GM12878 (cell line): ENCODE data around the gene PLA2G2C. TPM values are rescaled to one million over a fixed set of nuclear protein-coding genes. Genes with fewer than 3 reads are reported as not detected.

Experiments used
- ATAC-seq: fragments of 200-7000 bp; cut with Tn5 transposase; 3 replicates; pipeline ENCODE4 v1.9.1; 2020; ENCODE audit warnings: mild to moderate bottlenecking, moderate library complexity
- BruUV-seq: library from RNA; stranded (reverse); fragments of 400-500 nt; replicated peaks from 2 replicates; lab custom pipeline; 2021; lab: Mats Ljungman, UMichigan
- CTCF ChIA-PET: fragments of 300-600 bp; sonication (Branson Sonifier 250); formaldehyde crosslinking; extraction: SDS; loops from one replicate; lab custom pipeline; 2021; ENCODE audit warnings: inconsistent platforms; lab: Yijun Ruan, JAX
- POLR2A ChIA-PET: fragments of 350-600 bp; formaldehyde crosslinking; extraction: SDS; loops from one replicate; lab custom pipeline; 2021; ENCODE audit warnings: inconsistent platforms; lab: Charles Lee
- RAD21 ChIA-PET: fragments of 300-600 bp; sonication (Branson Sonifier 250); formaldehyde crosslinking; loops from one replicate; lab custom pipeline; 2023; ENCODE audit warnings: antibody characterized with exemption; ENCODE audit not compliant: unreplicated experiment; lab: Charles Lee
- SMC1A ChIA-PET: fragments of 300-600 bp; sonication (Branson Sonifier 250); formaldehyde crosslinking; loops from one replicate; lab custom pipeline; 2023; ENCODE audit not compliant: unreplicated experiment, uncharacterized antibody; lab: Charles Lee
- DNase-seq: peaks from one replicate; pipeline ENCODE4 v3.0.0-alpha.2; 2011; ENCODE audit warnings: low read depth, low spot score
- FAIRE-seq: peaks from 3 replicates; lab custom pipeline; 2011; peaks lifted over from hg19 to GRCh38; lab: Jason Lieb, UNC
- H2AFZ ChIP-seq: 2 replicates; pipeline ENCODE4 v1.6.0; 2011; ENCODE audit warnings: low read depth, low read length, control low read depth; ENCODE audit not compliant: control insufficient read depth
- H3K27ac ChIP-seq: 2 replicates; pipeline ENCODE4 v1.5.1; 2011; ENCODE audit warnings: control low read depth; ENCODE audit not compliant: control insufficient read depth, insufficient read depth
- H3K27me3 ChIP-seq, 2 experiments: replicated peaks in 1 of 2; 2 replicates each; pipeline versions ENCODE4 v1.6.0 to v1.6.1; 2011; ENCODE audit warnings: low read length in 1 of 2; ENCODE audit not compliant: control insufficient read depth in 2 of 2, insufficient read depth in 2 of 2
- H3K36me3 ChIP-seq, 2 experiments: 2 replicates each; pipeline ENCODE4 v1.5.1; 2011; ENCODE audit warnings: low read length in 1 of 2; ENCODE audit not compliant: control insufficient read depth in 2 of 2, insufficient read depth in 2 of 2
- H3K4me1 ChIP-seq: 2 replicates; pipeline ENCODE4 v1.6.1; 2011; ENCODE audit warnings: mild to moderate bottlenecking, low read length, moderate library complexity, mixed read lengths; ENCODE audit not compliant: control insufficient read depth, insufficient read depth
- H3K4me2 ChIP-seq: 2 replicates; pipeline ENCODE4 v1.6.0; 2011; ENCODE audit warnings: control low read depth; ENCODE audit not compliant: control insufficient read depth, insufficient read depth
- H3K4me3 ChIP-seq: fragments of 200-600 bp; sonication (generic); 2 replicates; pipeline ENCODE4 v1.5.1; 2016
- H3K79me2 ChIP-seq: 2 replicates; pipeline ENCODE4 v1.6.0; 2011; ENCODE audit warnings: low read length; ENCODE audit not compliant: control insufficient read depth, insufficient read depth
- H3K9ac ChIP-seq: 2 replicates; pipeline ENCODE4 v1.8.0; 2011; ENCODE audit warnings: low read length, control low read depth, mixed read lengths; ENCODE audit not compliant: control insufficient read depth, insufficient read depth
- H3K9me3 ChIP-seq: replicated peaks from 3 replicates; pipeline ENCODE4 v1.5.1; 2011; ENCODE audit warnings: mild to moderate bottlenecking, low read length; ENCODE audit not compliant: control insufficient read depth, insufficient read depth
- H4K20me1 ChIP-seq: 2 replicates; pipeline ENCODE4 v1.6.0; 2011; ENCODE audit not compliant: control insufficient read depth, insufficient read depth
- HDAC6 ChIP-seq: fragments of 200-600 bp; sonication (generic); IDR thresholded peaks from one replicate; pipeline ENCODE4 v1.8.0; 2017; ENCODE audit warnings: antibody characterized with exemption; ENCODE audit not compliant: unreplicated experiment
- NR2F1 ChIP-seq: fragments of 450-650 bp; conservative IDR thresholded peaks from 2 replicates; pipeline ENCODE4 v1.6.1; 2017; ENCODE audit warnings: mild to moderate bottlenecking
- RBBP5 ChIP-seq: fragments of 200-600 bp; sonication (generic); conservative IDR thresholded peaks from 2 replicates; pipeline ENCODE4 v1.6.1; 2016
- RUNX3 ChIP-seq: IDR thresholded peaks from 2 replicates; pipeline ENCODE4 v1.6.1; 2012; ENCODE audit warnings: low read length, inconsistent platforms
- SMC3 ChIP-seq: IDR thresholded peaks from 2 replicates; pipeline ENCODE4 v1.6.1; 2011; ENCODE audit warnings: low read length, improper control_type of control experiment, borderline replicate concordance
- TBL1XR1 ChIP-seq: IDR thresholded peaks from 2 replicates; pipeline ENCODE4 v1.6.1; 2012; ENCODE audit warnings: low read depth, low read length, improper control_type of control experiment
- ZBTB33 ChIP-seq: fragments of 450-650 bp; IDR thresholded peaks from 2 replicates; pipeline ENCODE4 v1.6.1; 2017; ENCODE audit warnings: mild to moderate bottlenecking
- WGBS: methylation state at CpG from one replicate; pipeline ENCODE4 v1.1.6; 2016; ENCODE audit warnings: low lambda C conversion rate; ENCODE audit not compliant: insufficient replicate concordance, insufficient coverage; ENCODE audit errors: missing lambda C conversion rate; 5-methylcytosine and 5-hydroxymethylcytosine counted together
- in situ Hi-C: fragments of 300-500 bp; cut with MboI; formaldehyde crosslinking; loops from 9 replicates; pipeline ENCODE4 v1.14.3; 2018; ENCODE audit warnings: mixed read lengths
- intact Hi-C: fragments of 100-400 bp; cut with micrococcal nuclease; formaldehyde crosslinking; loops from one replicate; pipeline ENCODE4 v1.14.2; 2022; ENCODE audit not compliant: unreplicated experiment
- polyA plus RNA-seq, 11 experiments: library from polyadenylated mRNA; depleted of rRNA in 4 of 11; unstranded in 6 of 11; stranded (reverse) in 5 of 11; fragments of >200 nt; fragmentation: Nextera tagmentation in 4 of 11; fragmentation: Illumina TruSeq in 1 of 11; extraction: Ambion mirVana in 4 of 11; extraction: Trizol in 1 of 11; gene quantifications; 1 replicate in 1 of 11; 2 replicates in 10 of 11; pipeline versions ENCODE4 v1.2.1 to v1.2.3, GENCODE V29; 2011 to 2016; ENCODE audit warnings: inconsistent platforms in 2 of 11, missing spikeins in 2 of 11, low read depth in 1 of 11
- total RNA-seq, 4 experiments: library from RNA; depleted of rRNA in 3 of 4; stranded (reverse); fragments of >200 nt in 3 of 4; fragmentation: Illumina TruSeq in 1 of 4; extraction: Trizol in 1 of 4; gene quantifications; 2 replicates each; pipeline versions ENCODE4 v1.2.1 to v1.2.3, GENCODE V29; 2013 to 2021

The PLA2G2C gene
- total and polyA plus RNA-seq, 10 of the 15 experiments (the other 5 are each of a cell fraction or from before 2014, with no cell fraction given): 0.05 TPM; not detected in 9

GRCh38 chr1:20126041-20126805 is 60.1 kb downstream of the PLA2G2C start (continued):
- no peak for TF ChIP-seq ZBTB33
- TF ChIP-seq SMC3: no peak
- TF ChIP-seq NR2F1: peak; percentile 96
- TF ChIP-seq HDAC6: no peak
- no peak for TF ChIP-seq RBBP5

- no peak overlapping the region for H3K9ac ChIP-seq
- ATAC-seq: no peak
- H2AFZ ChIP-seq: no peak overlapping the region
- ChIA-PET SMC1A (interaction anchor here (0.7 to 3.6 kb wide), 7 partner anchors 11 to 332 kb away, joined by 3 to 18 read pairs (median 6); no protein-coding TSS in a partner anchor), CTCF (interaction anchor here (0.6 to 3.3 kb wide), 5 partner anchors 11 to 471 kb away, joined by 4 to 17 read pairs (median 9); no protein-coding TSS in a partner anchor), POLR2A (interaction anchor here (1.1 to 3.0 kb wide), 2 partner anchors 27 to 46 kb away, joined by 4 to 11 read pairs; no protein-coding TSS in a partner anchor), RAD21 (interaction anchor here (2.4 to 4.8 kb wide), 3 partner anchors 27 to 66 kb away, joined by 9 to 28 read pairs (median 15); no protein-coding TSS in a partner anchor)
- 72% methylated on average over 10 of the region's 10 CpGs for WGBS
- H3K27me3 ChIP-seq: no peaks in the 10 kb centered on the region
- H3K27ac ChIP-seq: peak overlapping the region; percentile 33
- peaks cover 2% of the 10 kb centered on the region; the same call in 1 of the 3 replicates for H3K9me3 ChIP-seq
- H3K79me2 ChIP-seq: no peaks in the 10 kb centered on the region
- no peak overlapping the region for H3K4me2 ChIP-seq
- peaks cover 44% of the 10 kb centered on the region for H3K4me1 ChIP-seq
- no peaks in the 10 kb centered on the region for H4K20me1 ChIP-seq
- DNase-seq: no peak
- no TSS peak for BruUV-seq
- H3K36me3 ChIP-seq: no peaks in the 10 kb centered on the region
- H3K4me3 ChIP-seq: no peak overlapping the region
- in situ Hi-C loops: no loop called here
- no peak for TF ChIP-seq TBL1XR1
- TF ChIP-seq RUNX3: peak; percentile 55; the same call in 1 of the 2 replicates
- intact Hi-C loops: no loop called here
- FAIRE-seq: no peak
Measured at GRCh38 chr1:20125100-20125499, 61.2 kb downstream of the PLA2G2C start.
